Liver (tissue), 3 donors: ENCODE results near the gene PPP6C.

Experiments
- GABPA ChIP-seq, 2 donors: IDR thresholded peaks in 1 of 2; conservative IDR thresholded peaks in 1 of 2; 2 replicates each; pipeline ENCODE4 v1.6.1; 2016; ENCODE audit warnings: antibody characterized with exemption in 2 of 2, mild to moderate bottlenecking in 1 of 2, moderate library complexity in 1 of 2
- RAD21 ChIP-seq, 2 donors: IDR thresholded peaks; 2 replicates each; pipeline ENCODE4 v1.6.1; 2016; ENCODE audit warnings: antibody characterized with exemption in 2 of 2, mild to moderate bottlenecking in 2 of 2
- SP1 ChIP-seq: IDR thresholded peaks from 2 replicates; pipeline ENCODE4 v1.6.1; 2018; ENCODE audit warnings: antibody characterized with exemption, mild to moderate bottlenecking
- TAF1 ChIP-seq: conservative IDR thresholded peaks from 2 replicates; pipeline ENCODE4 v1.6.1; 2016; ENCODE audit warnings: antibody characterized with exemption, mild to moderate bottlenecking
- YY1 ChIP-seq: IDR thresholded peaks from 2 replicates; pipeline ENCODE4 v1.6.1; 2016; ENCODE audit warnings: antibody characterized with exemption, mild to moderate bottlenecking
- TF ChIP-seq, protein P1 (sequence below): fragments of 150-350 bp; IDR thresholded peaks from 2 replicates; pipeline ENCODE4 v1.5.1; 2017; ENCODE audit warnings: improper control_type of control experiment, low read depth, low read length; ENCODE audit not compliant: missing input control
- TF ChIP-seq, protein P2 (sequence below): IDR thresholded peaks from 2 replicates; pipeline ENCODE4 v1.6.1; 2016; ENCODE audit warnings: antibody characterized with exemption, mild to moderate bottlenecking
- TF ChIP-seq, protein P3 (sequence below): IDR thresholded peaks from 2 replicates; pipeline ENCODE4 v1.6.1; 2016; ENCODE audit warnings: antibody characterized with exemption
- donor health status: healthy.
- donor health status: healthy.

DNA sequence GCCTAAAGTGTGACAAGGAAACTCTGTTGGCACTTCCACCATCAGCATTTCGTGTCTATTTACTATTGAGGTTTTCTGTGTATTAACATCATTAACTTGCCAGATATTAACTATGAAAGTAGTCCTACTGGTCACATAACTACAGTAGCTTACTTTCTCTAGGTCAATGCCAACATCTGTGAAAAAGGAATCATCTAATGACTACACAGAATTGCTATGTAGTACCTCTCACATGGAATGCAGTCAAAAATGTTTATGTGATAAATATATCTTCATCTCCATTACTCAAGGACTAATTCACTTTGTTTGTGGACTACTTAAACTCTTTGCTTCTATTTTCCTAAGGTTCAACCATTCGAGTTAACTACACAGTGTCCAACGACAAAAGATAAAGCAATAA, 48.4 kb downstream of the PPP6C start:
- TF ChIP-seq, protein P1, sequence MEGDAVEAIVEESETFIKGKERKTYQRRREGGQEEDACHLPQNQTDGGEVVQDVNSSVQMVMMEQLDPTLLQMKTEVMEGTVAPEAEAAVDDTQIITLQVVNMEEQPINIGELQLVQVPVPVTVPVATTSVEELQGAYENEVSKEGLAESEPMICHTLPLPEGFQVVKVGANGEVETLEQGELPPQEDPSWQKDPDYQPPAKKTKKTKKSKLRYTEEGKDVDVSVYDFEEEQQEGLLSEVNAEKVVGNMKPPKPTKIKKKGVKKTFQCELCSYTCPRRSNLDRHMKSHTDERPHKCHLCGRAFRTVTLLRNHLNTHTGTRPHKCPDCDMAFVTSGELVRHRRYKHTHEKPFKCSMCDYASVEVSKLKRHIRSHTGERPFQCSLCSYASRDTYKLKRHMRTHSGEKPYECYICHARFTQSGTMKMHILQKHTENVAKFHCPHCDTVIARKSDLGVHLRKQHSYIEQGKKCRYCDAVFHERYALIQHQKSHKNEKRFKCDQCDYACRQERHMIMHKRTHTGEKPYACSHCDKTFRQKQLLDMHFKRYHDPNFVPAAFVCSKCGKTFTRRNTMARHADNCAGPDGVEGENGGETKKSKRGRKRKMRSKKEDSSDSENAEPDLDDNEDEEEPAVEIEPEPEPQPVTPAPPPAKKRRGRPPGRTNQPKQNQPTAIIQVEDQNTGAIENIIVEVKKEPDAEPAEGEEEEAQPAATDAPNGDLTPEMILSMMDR = no peak
- TF ChIP-seq SP1 (no peak), RAD21 (IDR thresholded peaks at IDR 0.05) (no peak), GABPA (IDR thresholded peaks at IDR 0.05 in 1 of 2, conservative IDR thresholded peaks at IDR 0.05 in 1 of 2) (no peak), TAF1 (no peak), YY1 (no peak)
- TF ChIP-seq, protein P2, sequence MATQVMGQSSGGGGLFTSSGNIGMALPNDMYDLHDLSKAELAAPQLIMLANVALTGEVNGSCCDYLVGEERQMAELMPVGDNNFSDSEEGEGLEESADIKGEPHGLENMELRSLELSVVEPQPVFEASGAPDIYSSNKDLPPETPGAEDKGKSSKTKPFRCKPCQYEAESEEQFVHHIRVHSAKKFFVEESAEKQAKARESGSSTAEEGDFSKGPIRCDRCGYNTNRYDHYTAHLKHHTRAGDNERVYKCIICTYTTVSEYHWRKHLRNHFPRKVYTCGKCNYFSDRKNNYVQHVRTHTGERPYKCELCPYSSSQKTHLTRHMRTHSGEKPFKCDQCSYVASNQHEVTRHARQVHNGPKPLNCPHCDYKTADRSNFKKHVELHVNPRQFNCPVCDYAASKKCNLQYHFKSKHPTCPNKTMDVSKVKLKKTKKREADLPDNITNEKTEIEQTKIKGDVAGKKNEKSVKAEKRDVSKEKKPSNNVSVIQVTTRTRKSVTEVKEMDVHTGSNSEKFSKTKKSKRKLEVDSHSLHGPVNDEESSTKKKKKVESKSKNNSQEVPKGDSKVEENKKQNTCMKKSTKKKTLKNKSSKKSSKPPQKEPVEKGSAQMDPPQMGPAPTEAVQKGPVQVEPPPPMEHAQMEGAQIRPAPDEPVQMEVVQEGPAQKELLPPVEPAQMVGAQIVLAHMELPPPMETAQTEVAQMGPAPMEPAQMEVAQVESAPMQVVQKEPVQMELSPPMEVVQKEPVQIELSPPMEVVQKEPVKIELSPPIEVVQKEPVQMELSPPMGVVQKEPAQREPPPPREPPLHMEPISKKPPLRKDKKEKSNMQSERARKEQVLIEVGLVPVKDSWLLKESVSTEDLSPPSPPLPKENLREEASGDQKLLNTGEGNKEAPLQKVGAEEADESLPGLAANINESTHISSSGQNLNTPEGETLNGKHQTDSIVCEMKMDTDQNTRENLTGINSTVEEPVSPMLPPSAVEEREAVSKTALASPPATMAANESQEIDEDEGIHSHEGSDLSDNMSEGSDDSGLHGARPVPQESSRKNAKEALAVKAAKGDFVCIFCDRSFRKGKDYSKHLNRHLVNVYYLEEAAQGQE = no peak
- TF ChIP-seq, protein P3, sequence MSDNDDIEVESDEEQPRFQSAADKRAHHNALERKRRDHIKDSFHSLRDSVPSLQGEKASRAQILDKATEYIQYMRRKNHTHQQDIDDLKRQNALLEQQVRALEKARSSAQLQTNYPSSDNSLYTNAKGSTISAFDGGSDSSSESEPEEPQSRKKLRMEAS = no peak
